K562 (cell line): Measurements from ENCODE around the gene PLAA. TPM values are rescaled to one million over a fixed set of nuclear protein-coding genes. Genes with fewer than 3 reads are reported as not detected.

ENCODE experiments used
- ETV5 ChIP-seq: sonication (generic); formaldehyde crosslinking; IDR thresholded peaks from 2 replicates; pipeline ENCODE4 v1.4.0; 2020; ENCODE audit warnings: low read depth, mild to moderate bottlenecking, missing genetic modification reagents
- GABPB1 ChIP-seq: sonication (generic); formaldehyde crosslinking; IDR thresholded peaks from 2 replicates; pipeline ENCODE4 v1.8.0; 2022; ENCODE audit warnings: mild to moderate bottlenecking, missing genetic modification reagents
- KAT8 ChIP-seq: fragments of 450-650 bp; IDR thresholded peaks from 2 replicates; pipeline ENCODE4 v1.6.1; 2016; ENCODE audit warnings: low read depth, mild to moderate bottlenecking
- KDM5B ChIP-seq: fragments of 200-600 bp; sonication (generic); IDR thresholded peaks from 2 replicates; pipeline ENCODE4 v1.6.1; 2012; ENCODE audit warnings: low read depth, mild to moderate bottlenecking, moderate library complexity, low read length, control low read depth, inconsistent platforms; ENCODE audit not compliant: insufficient replicate concordance
- KLF16 ChIP-seq: IDR thresholded peaks from 2 replicates; pipeline ENCODE4 v1.6.1; 2016; ENCODE audit warnings: antibody characterized with exemption
- MNT ChIP-seq, 2 experiments: fragments of 450-650 bp; conservative IDR thresholded peaks; 2 replicates each; pipeline ENCODE4 v1.6.1; 2017; ENCODE audit warnings: mild to moderate bottlenecking in 2 of 2, moderate library complexity in 2 of 2
- NCOA1 ChIP-seq: fragments of 450-650 bp; IDR thresholded peaks from 2 replicates; pipeline ENCODE4 v1.6.1; 2016; ENCODE audit warnings: low read depth
- PHF20 ChIP-seq: fragments of 450-650 bp; IDR thresholded peaks from 2 replicates; pipeline ENCODE4 v1.6.1; 2018; ENCODE audit not compliant: partially characterized antibody
- RBBP5 ChIP-seq: fragments of 200-600 bp; sonication (generic); IDR thresholded peaks from 2 replicates; pipeline ENCODE4 v1.6.1; 2012; ENCODE audit warnings: borderline replicate concordance, mild to moderate bottlenecking, low read length, control low read depth, inconsistent platforms; ENCODE audit not compliant: insufficient read depth, poor library complexity, severe bottlenecking
- VEZF1 ChIP-seq: fragments of 200-800 bp; sonication (Bioruptor generic); IDR thresholded peaks from 2 replicates; pipeline ENCODE4 v1.6.1; 2017; ENCODE audit warnings: missing genetic modification characterization, missing compliant biosample characterization
- ZBTB5 ChIP-seq: fragments of 450-650 bp; IDR thresholded peaks from 2 replicates; pipeline ENCODE4 v1.6.1; 2017; ENCODE audit warnings: antibody characterized with exemption
- ZC3H11A ChIP-seq: IDR thresholded peaks from 2 replicates; pipeline ENCODE4 v1.6.1; 2012; ENCODE audit warnings: low read depth, low read length, improper control_type of control experiment
- ZNF282 ChIP-seq: sonication (generic); formaldehyde crosslinking; IDR thresholded peaks from 2 replicates; pipeline ENCODE4 v1.8.1; 2023; ENCODE audit warnings: missing genetic modification reagents
- polyA plus RNA-seq, 8 experiments: library from polyadenylated mRNA; depleted of rRNA in 4 of 8; stranded (reverse) in 5 of 8; unstranded in 3 of 8; fragments of >200 nt; fragmentation: Nextera tagmentation in 2 of 8; fragmentation: Illumina TruSeq in 1 of 8; extraction: Ambion mirVana in 2 of 8; extraction: Trizol in 1 of 8; gene quantifications; 2 replicates each; pipeline versions ENCODE4 v1.2.1 to v1.2.3, GENCODE V29; 2011 to 2014; ENCODE audit warnings: inconsistent platforms in 1 of 8, missing spikeins in 1 of 8
- total RNA-seq, 7 experiments: library from RNA; depleted of rRNA in 6 of 7; stranded (reverse); fragments of >200 nt in 6 of 7; fragmentation: Illumina TruSeq in 2 of 7; extraction: Trizol in 2 of 7; gene quantifications; 2 replicates each; pipeline versions ENCODE4 v1.2.1 to v1.2.3, GENCODE V29; 2011 to 2021; ENCODE audit warnings: low replicate concordance in 1 of 7
- TF ChIP-seq, protein P1 (sequence below): fragments of 450-650 bp; IDR thresholded peaks from 2 replicates; pipeline ENCODE4 v1.6.1; 2016; ENCODE audit warnings: borderline replicate concordance
- TF ChIP-seq, protein P2 (sequence below): sonication (generic); formaldehyde crosslinking; IDR thresholded peaks from 2 replicates; pipeline ENCODE4 v1.8.1; 2023; ENCODE audit warnings: mild to moderate bottlenecking, missing genetic modification reagents, moderate library complexity

PLAA gene
- total and polyA plus RNA-seq, 9 of the 15 experiments (the other 6 are each of a cell fraction or from before 2014, with no cell fraction given), result 3.5 to 20.7 (median 16.6) TPM

GRCh38 chr9:26892251-26893029, 54.6 kb downstream of the PLAA start, which contains the start of gene CAAP1 (continued):
- TF ChIP-seq ZBTB5, result no peak
- TF ChIP-seq KAT8, result no peak
- TF ChIP-seq, protein P1, sequence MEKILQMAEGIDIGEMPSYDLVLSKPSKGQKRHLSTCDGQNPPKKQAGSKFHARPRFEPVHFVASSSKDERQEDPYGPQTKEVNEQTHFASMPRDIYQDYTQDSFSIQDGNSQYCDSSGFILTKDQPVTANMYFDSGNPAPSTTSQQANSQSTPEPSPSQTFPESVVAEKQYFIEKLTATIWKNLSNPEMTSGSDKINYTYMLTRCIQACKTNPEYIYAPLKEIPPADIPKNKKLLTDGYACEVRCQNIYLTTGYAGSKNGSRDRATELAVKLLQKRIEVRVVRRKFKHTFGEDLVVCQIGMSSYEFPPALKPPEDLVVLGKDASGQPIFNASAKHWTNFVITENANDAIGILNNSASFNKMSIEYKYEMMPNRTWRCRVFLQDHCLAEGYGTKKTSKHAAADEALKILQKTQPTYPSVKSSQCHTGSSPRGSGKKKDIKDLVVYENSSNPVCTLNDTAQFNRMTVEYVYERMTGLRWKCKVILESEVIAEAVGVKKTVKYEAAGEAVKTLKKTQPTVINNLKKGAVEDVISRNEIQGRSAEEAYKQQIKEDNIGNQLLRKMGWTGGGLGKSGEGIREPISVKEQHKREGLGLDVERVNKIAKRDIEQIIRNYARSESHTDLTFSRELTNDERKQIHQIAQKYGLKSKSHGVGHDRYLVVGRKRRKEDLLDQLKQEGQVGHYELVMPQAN, result peak; percentile 77; the same call in 1 of the 2 replicates
- TF ChIP-seq VEZF1 (CRISPR knock-in tag), result peak; percentile 79
- TF ChIP-seq NCOA1, result 0 out of 2 replicates have a peak, but pooled peaks have one; percentile 21
- peak; percentile 65; the same call in 1 of the 2 replicates for TF ChIP-seq ETV5 (CRISPR knock-in tag)
- no peak for TF ChIP-seq KLF16
- peak; percentile 68 to 88 for TF ChIP-seq MNT (conservative IDR thresholded peaks at IDR 0.05)
- peak; percentile 96 for TF ChIP-seq GABPB1
- TF ChIP-seq PHF20, result peak; percentile 62
- TF ChIP-seq, protein P2, sequence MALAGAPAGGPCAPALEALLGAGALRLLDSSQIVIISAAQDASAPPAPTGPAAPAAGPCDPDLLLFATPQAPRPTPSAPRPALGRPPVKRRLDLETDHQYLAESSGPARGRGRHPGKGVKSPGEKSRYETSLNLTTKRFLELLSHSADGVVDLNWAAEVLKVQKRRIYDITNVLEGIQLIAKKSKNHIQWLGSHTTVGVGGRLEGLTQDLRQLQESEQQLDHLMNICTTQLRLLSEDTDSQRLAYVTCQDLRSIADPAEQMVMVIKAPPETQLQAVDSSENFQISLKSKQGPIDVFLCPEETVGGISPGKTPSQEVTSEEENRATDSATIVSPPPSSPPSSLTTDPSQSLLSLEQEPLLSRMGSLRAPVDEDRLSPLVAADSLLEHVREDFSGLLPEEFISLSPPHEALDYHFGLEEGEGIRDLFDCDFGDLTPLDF (CRISPR knock-in tag), result no peak
- TF ChIP-seq RBBP5, result peak; percentile 84
- TF ChIP-seq ZC3H11A, result no peak
- TF ChIP-seq KDM5B, result peak; percentile 77
- no peak for TF ChIP-seq ZNF282 (CRISPR knock-in tag)
